Measurements from ENCODE around the gene COL6A5.
"Not testable (repeated sequence)": the region's sequence is repeated elsewhere in the genome, so short reads cannot be mapped to it uniquely, and the experiment has no call there.

Gene COL6A5

DNA sequence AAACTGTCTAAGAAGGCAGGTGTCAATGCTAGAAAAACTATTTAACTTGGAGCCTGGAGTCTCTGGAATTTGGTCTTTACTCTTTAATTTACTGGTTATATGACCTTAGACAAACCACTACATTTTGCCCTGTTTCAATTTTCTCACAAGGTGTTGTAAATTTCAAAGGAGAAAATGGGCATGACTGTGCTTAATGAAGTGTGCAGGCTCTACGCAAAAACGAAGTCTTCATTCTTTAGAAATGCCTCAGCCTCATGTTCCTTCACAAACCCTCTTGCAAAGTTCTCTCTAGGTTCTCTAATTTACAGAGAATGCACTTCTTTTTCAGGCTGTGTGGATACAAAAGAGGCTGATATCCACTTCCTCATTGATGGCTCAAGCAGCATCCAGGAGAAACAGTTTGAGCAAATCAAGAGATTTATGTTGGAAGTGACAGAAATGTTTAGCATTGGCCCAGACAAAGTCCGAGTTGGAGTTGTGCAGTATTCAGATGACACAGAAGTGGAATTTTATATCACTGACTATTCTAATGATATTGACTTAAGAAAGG, 39.1 kb downstream of the COL6A5 start:
- DNase-seq (ENCODE audit: extremely low spot score, insufficient read length, low read depth), result no peak
- FAIRE-seq, result no peak

DNA sequence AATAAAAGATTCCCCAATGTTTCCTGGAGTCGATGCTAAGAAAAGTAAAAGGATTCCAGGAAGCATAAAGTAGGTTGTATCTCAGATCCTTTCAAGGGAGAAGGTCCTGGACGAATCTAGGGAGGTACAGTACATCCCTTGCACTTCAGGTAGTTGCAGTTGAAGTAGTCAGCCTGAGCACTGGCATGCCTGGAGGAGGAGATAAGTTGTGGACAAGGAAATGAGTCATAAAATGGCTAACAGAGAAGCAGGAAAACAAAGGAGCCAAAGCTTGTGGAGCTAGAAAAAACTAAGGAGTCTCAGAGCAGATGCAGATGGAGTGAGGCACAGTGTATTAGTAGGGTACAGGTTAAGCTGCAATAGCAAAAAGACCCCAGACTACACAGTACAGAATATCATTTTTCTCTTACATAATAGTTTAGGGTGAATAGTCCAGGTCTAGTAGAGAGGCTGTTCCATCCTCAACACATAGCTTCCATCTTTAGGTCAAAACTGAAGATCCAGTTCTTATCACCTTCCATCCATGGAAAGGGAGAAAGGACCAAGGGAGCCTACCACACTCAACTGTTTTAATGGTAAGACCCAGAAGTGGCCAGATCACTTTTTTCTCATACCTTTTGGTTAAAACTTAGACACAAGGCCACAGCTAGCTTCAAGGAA, 41.3 kb downstream of the COL6A5 start:
- no peak for DNase-seq (ENCODE audit: extremely low spot score, insufficient read length, low read depth)

DNA sequence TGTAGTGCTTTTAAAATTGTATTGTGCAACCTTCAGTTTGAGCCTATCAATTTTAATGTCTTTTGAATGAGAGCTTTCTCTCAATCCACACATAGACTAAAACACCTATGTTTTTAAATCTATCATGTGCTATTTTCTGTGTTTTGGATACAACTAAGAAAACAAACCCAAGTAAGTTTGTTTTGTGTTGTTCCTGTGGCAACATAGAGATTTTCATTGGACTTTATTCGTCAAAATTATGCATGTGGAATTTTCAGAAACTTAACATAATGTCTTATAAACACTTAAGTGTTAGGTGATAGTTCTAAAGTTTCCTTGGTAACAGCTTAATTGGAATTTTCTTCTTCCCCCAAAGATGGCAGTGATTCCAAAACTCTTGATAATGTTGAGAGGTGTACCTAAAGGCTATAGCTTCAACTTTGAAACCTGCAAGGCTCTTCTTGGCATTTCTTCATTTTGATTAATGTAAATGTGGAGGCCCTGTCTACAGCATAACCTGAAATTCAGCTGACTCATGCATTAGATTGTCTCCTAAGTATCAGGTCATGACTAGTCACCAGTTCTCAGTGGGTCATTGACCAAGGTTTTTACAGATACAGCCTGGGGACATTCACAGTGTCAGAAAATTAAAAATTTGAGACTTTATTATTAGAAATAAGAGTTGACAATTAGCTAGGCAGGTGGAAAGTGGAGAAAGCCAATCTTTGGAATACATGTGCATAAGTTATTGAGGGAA, 44.4 kb downstream of the COL6A5 start:
- FAIRE-seq, result no peak
- no peak for DNase-seq (ENCODE audit: extremely low spot score, insufficient read length, low read depth)

More for the DNA sequence above, 41.3 kb downstream of the COL6A5 start:
- FAIRE-seq, result no peak

DNA sequence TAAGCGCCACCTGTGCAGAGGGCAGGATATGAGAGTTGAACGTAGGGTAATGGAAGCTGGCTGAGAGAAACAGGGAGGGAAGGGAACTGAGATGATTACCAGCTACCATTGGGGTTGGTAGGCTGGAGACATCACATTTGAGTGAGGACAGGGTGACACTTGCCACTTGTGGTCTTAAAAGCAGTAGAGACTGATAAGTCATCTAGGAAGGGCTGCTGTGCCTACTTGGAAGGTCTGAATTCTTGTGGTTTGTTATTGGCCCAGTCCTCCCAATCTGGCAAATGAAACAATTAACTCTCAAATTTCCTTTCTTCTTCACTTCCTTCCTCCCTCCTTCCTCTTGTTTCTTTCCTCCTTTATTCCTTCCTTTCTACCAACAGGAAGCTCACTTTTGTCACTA, 46.8 kb downstream of the COL6A5 start:
- DNase-seq (ENCODE audit: extremely low spot score, insufficient read length, low read depth) (no peak), FAIRE-seq (no peak)

DNA sequence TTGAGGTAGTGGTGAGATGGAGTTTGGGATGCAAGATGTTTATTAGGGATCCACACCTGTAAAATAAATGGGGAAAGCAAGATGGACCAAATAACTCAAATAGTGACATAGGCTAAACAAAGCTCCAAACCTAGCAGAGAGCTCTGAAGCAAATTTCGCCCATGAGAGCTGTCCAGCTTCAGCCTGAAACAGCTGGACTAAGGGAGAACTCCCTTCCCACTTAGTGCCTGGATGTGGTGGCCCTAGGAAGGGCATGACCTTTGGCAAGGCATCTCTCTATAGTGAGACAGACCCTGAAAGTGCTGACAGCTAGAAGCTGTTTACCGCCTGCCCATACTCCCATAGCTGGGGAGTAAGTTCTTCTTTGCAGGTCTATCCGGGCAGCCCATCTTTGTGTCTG, 48.1 kb downstream of the COL6A5 start:
- DNase-seq (ENCODE audit: extremely low spot score, insufficient read length, low read depth), result no peak
- FAIRE-seq, result no peak

DNA sequence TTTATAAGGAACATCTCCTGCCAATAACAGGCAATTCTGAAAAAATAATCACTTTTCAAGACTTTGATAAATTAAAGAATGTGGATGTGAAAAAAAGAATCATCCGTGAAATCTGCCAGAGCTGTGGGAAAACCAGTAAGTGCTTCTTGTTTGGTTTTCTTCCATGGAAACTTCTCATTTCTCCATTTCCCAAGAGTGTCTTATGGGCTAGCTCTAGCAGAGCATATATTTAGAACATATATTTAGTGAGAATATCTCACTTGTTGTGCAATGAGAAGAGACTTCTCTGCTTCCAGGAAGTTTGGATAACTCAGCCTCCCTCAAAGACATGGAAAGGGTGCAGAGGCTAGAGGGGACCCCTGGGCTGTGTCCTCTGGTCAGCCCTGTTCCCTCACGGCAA, 49.9 kb downstream of the COL6A5 start:
- no peak for FAIRE-seq
- DNase-seq (ENCODE audit: extremely low spot score, insufficient read length, low read depth), result no peak

DNA sequence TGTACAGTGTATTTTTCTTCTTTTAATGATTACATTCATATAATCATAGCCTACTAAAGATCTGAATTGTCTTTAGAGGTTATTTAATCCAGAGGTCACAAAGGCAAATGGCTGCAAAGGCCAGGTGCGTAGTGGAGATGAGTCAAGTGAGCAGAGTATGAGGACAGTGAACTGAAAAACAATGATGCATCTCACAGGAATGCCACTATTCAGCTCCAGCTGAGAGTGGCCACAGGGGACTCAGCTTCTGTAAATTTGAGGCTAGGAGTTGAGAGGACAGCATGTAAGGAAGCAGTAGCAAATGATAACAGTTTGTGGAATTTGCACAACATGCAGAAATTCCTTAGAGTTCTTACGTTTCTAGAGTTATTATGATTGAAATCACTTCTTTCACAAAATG, 50.4 kb downstream of the COL6A5 start:
- FAIRE-seq (no peak), DNase-seq (ENCODE audit: extremely low spot score, insufficient read length, low read depth) (no peak)

DNA sequence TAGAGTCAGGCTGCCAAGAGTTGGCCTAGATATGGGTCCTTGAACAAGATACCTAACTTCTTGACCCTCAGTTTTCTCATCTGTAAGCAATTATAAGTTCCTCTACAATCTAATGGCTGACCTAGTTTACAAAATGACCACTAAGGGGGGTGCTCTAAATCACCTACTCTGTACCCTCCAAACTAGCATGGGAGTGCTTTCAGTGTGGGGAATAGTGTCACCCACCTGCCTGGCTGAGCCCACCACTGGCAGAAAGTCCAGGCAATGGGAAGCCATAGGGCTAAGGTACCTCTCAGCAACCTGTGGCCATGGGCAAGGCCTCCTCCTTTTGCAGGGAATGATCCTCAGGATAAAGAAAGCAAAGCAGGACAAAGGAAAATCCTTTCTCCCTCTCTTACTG, 58.9 kb downstream of the COL6A5 start:
- FAIRE-seq (no peak), DNase-seq (ENCODE audit: extremely low spot score, insufficient read length, low read depth) (no peak)

DNA sequence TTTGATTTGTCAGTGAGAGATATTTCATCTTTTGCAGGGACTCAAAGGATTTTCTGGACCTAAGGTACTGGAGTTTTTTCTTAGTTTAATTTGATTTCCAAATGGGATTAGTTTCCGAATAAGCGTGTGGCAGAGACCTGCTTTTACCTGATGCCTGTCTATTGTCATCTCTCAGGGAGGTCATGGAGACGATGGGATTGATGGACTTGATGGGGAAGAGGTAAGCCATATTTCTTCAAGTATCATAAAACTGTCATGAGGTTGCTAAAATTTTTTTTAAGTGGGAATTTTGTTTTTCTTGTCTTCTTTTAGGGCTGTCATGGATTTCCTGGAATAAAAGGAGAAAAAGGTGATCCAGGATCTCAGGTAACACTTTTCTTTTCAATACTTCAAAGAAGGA, 60.5 kb downstream of the COL6A5 start:
- FAIRE-seq, result no peak
- DNase-seq (ENCODE audit: extremely low spot score, insufficient read length, low read depth), result no peak

DNA sequence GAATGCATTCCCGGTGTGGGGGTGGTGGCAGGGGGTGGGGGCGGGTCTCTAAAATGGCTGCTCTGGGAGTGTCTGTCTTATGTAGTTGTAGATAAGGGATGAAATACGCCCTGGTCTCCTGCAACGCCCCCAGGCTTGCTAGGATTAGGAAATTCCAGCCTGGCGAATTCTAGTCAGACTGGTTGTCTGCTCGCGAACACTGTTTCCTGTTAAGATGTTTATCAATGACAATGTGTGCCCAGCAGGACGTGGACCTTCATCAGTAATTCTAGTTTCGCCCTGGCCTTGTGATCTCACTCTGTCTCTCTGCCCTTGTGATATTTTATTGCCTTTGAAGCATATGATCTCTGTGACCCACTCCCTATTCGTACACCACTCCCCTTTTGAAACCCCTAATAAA, 62.8 kb downstream of the COL6A5 start:
- FAIRE-seq; DNase-seq (ENCODE audit: extremely low spot score, insufficient read length, low read depth): not testable (repeated sequence)

DNA sequence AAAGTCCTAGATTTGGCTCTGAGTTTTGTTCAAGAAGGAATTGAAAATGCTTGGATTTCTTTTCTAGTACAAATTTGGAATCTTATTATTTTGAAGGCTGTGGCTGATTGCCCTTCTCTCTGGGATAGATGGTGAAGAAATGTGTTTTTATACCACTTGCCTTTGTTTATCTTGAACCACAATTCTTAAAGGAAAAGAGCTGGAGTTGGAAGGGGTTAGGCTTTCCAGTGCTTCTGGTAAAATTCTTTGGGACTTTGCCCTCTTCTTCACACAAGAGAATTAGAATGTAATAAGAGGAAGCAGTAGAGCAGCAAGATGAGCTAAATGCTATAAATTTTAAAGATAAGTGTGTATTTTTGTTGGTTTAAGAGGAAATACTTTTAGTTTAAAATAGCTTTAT, 65.8 kb downstream of the COL6A5 start:
- no peak for DNase-seq (ENCODE audit: extremely low spot score, insufficient read length, low read depth)
- no peak for FAIRE-seq

DNA sequence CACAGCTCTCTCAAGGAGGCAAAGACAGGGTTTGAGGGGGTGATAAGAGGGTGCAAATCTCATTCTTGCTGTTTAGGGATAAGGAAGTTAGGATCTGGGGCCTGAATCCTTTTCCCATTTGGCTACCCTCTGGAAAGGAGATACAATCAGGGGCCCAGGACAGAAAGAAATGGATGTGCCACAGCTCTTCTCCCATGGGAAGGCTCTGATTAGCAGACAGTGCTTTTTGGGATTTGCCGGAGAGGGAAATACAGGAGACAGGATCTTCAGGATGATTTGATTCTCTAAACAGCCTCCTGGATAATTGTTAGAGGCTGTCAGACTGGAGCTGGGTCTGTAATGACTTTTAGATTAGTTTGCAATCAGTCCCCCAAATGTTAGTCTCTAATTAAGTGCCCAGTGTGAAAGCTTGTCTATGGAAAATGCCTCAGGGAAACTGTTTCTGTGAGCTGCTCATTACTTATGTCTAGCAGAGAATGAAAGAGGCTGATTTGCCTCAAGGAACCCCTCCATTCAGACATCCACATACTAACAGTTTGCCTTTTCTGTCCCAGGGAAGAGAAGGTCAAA, 67.6 kb downstream of the COL6A5 start:
- FAIRE-seq, result no peak
- no peak for DNase-seq (ENCODE audit: extremely low spot score, insufficient read length, low read depth)

DNA sequence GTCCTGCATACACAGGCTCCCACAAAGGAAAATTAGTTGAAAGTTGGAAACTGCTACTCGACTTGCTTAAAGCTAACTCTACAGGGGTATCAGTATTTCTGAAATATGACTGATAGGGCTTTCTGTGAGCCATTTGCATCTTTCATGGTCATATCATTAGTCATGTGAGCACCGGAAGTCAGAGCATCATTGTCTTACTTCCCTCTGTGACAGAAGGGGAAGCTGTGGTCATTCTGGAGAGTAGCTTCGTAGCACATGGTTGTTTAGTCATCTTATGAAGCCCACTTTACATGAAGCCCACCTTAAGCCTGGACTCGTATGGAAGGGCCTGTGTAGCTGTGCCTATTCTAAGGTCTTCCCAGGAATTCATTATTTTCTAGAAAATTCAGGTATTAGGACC, 69.0 kb downstream of the COL6A5 start:
- FAIRE-seq (no peak), DNase-seq (ENCODE audit: extremely low spot score, insufficient read length, low read depth) (no peak)

DNA sequence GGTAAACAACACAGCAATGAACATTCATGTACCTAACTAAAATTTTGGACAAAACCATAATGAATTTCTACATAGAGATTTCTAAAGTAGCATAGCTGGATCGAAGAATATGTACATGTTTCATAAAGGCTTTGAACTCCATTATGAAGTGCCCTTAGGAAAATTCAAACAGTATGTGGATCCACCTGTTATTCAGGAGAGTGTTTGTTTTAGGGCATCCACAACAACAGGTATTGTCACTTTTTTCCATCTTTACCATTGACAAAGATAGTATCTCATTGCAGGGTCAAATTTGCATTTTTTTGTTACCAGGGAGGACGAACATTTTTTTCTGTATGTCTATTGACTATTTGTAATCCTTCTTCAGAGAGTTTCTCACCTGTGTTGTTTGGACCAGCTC, 75.0 kb downstream of the COL6A5 start:
- DNase-seq (ENCODE audit: extremely low spot score, insufficient read length, low read depth) (no peak), FAIRE-seq (no peak)

DNA sequence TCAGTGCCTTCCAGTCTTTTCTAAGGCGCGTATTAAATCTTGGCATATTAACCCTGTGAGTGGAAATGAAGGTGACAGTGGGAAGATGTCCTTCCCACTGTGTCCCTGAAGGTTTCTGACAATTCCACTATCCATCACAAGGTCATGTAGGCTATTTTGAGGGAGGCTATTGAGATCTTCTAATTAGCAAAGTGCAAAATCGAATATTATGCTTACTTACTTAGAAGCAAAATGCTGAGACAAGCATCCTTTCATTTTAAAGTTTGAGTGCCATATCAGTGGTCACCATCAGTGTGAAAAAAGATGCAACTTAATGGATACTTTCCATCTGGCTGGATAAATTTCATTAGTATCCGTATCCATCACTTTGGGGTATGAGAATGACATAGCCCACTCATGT, 77.6 kb downstream of the COL6A5 start:
- no peak for DNase-seq (ENCODE audit: extremely low spot score, insufficient read length, low read depth)
- FAIRE-seq, result no peak

DNA sequence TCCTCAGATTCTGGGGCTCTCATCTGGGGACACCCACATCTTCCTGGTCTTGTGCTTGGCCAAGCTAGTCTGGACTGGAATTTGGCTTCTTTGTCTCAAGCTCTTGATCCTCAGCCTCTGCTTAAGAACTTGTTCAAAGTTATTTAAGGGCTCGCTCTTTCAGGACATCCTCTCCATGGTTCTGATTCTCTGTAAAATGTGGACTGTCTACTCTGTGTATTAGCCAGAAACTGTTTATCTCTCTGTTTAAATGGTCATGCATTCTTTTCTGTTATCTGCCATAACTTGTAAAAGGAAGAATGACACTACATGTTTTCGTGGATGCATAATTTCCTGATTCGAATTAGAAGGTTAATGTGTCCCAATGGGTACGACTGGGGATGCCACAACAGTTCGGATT, 79.4 kb downstream of the COL6A5 start:
- DNase-seq (ENCODE audit: extremely low spot score, insufficient read length, low read depth), result no peak
- FAIRE-seq, result no peak

DNA sequence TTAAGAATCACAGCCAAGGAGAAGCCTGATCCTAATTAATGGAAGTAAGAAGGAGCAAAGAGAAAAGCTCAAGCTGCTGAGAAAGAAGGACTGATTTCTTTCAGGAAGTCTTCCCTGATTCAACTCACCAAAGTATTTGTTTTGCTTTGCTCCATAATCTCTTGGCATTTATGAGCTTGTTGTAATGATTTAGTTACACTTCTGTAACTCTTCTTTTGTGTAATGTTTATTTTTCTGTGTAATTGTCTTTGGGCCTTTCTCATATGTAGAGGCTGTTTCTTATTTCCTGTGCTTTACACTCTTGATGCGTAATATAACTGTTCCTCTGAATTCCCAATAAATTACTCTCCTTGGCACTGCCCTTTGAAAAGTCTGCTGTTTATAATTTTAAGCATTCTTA, 80.0 kb downstream of the COL6A5 start:
- FAIRE-seq (no peak), DNase-seq (ENCODE audit: extremely low spot score, insufficient read length, low read depth) (no peak)

DNA sequence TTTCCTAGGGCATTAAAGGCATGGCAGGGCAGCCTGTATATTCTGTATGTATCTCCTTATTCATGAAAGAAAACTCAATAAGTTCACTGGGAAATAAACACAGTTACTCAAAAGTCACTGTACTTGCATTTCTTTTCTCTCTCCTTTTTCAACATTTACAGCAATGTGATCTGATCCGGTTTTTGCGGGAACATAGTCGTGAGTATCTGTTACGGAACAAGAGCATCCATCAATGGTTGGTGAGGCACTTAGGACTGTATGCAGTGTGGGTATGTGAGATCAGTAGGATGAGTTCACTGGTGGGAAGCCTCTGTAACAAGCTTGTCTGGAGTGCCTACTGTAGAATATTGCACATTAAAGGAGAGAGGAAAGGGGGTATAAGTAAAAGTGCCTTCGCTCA, 80.7 kb downstream of the COL6A5 start:
- DNase-seq (ENCODE audit: extremely low spot score, insufficient read length, low read depth) (no peak), FAIRE-seq (no peak)

DNA sequence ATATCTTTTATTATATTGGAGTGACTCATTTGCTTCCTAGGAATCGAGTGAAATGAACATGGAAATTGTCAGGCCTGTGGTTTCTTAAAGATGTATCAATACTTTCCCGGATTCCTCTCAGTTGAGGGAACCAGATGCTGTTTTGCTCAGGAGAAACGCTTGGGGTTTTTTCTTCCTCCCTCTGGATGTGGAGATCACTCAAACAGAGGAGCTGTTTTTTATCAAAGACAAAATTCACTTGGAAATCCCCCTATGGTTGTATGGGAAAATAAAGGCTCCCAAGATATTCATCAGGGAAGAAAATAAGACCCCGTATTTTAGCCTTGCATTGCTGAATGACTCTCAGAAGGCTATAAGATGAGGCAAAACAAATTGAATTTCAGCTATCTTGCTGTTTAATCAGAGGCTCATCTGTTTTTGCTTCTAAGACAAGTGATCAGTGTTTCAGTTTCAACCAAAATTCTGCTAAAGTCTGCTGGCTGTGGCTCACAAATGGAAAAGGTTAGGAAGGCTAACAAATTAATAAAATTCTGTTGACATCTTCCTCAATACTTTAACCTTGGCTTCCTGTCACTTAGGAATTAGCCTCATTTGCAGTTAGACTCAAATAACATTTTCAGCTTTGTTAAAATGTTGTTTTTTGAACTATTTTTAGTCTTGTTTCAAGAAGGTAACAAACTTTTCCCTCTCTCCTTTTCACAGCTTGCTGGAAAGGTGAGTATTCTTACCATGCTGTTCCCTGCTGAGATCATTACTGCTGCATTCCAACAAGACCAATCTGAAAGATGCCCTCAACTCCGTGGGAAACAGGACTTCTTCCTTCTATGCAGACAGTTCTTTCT, 83.6 kb downstream of the COL6A5 start:
- FAIRE-seq (no peak), DNase-seq (ENCODE audit: extremely low spot score, insufficient read length, low read depth) (no peak)

DNA sequence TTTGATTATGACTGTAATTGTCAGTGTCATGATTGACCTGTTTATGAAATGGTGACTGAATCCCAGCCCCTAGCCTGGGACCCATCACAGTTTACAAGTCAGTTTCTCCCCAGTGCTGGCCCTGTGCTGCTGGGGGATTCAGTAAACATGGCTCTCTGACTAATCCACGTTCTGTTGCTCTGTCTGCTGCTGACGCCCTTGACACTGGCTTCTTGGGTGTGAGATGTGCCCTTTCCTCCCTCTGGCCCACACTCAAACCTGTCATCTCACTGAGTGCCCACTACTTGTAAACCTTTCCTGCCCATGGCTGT, 84.2 kb downstream of the COL6A5 start:
- FAIRE-seq, result no peak
- DNase-seq (ENCODE audit: extremely low spot score, insufficient read length, low read depth), result no peak

DNA sequence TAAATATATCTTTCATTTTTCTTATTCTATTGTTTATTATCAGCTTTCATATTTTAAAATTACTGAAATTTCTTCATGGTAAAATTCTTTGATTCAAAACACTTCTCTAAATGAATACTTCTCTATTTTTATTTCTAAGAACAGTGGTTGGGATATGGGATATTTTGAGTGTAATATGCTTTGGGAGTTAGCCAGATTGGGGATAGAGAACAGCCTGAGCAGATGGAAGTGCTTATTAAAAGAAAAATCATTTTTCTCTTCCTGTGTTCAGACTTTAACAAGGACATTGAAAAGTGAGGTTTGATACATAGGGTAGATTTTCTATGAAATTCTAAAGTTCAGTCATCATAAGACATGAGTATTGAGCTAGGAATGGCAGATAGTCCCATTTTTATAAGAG, 84.8 kb downstream of the COL6A5 start:
- FAIRE-seq, result no peak
- DNase-seq (ENCODE audit: extremely low spot score, insufficient read length, low read depth), result no peak
